Gastrocnemius medialis (tissue), 4 donors: ENCODE data around the gene RYR3. TPM values are rescaled to one million over a fixed set of nuclear protein-coding genes. Genes with fewer than 3 reads are reported as not detected.
A peak's percentile ranks its signal among the peaks of the same experiment; 100 is the strongest.

ENCODE experiments used
- ATAC-seq, 2 donors: fragments of 150-250 bp; one replicate each; pipeline ENCODE4 v1.9.1; 2016
- DNase-seq, 2 donors: peaks; one replicate each; pipeline ENCODE4 v3.0.0-alpha.2; 2019
- H3K27ac ChIP-seq, 4 donors: fragments of 200-600 bp; sonication (generic); 1 replicate in 1 of 4; 2 replicates in 3 of 4; pipeline ENCODE4 v1.5.1; 2016 to 2018; ENCODE audit warnings: mild to moderate bottlenecking in 2 of 4, moderate library complexity in 1 of 4
- H3K27me3 ChIP-seq, 3 donors: fragments of 200-600 bp; sonication (generic) in 2 of 3; 1 replicate in 1 of 3; 2 replicates in 2 of 3; pipeline versions ENCODE4 v1.5.1 to v1.6.0; 2016 to 2019; ENCODE audit warnings: mild to moderate bottlenecking in 1 of 3, moderate library complexity in 1 of 3
- H3K36me3 ChIP-seq, 2 donors: fragments of 200-600 bp; sonication (generic) in 1 of 2; one replicate each; pipeline ENCODE4 v1.5.1; 2017 to 2018
- H3K4me1 ChIP-seq, 2 donors: fragments of 200-600 bp; sonication (generic) in 1 of 2; one replicate each; pipeline ENCODE4 v1.5.1; 2016 to 2017; ENCODE audit warnings: mild to moderate bottlenecking in 2 of 2
- H3K4me3 ChIP-seq, 4 donors: fragments of 200-600 bp; sonication (generic) in 3 of 4; 1 replicate in 1 of 4; 2 replicates in 3 of 4; pipeline ENCODE4 v1.5.1; 2016 to 2019; ENCODE audit warnings: mild to moderate bottlenecking in 2 of 4
- H3K9me3 ChIP-seq, 3 donors: fragments of 200-600 bp; sonication (generic) in 2 of 3; 1 replicate in 1 of 3; 2 replicates in 2 of 3; pipeline ENCODE4 v1.5.1; 2016 to 2019
- CTCF ChIP-seq, 5 experiments: fragments of 450-650 bp in 3 of 5; fragments of 200-600 bp in 2 of 5; sonication (generic) in 2 of 5; IDR thresholded peaks in 4 of 5; conservative IDR thresholded peaks in 1 of 5; 1 replicate in 4 of 5; 2 replicates in 1 of 5; pipeline ENCODE4 v1.5.1; 2016 to 2019; ENCODE audit warnings: antibody characterized with exemption in 5 of 5, mild to moderate bottlenecking in 3 of 5, moderate library complexity in 3 of 5
- POLR2A ChIP-seq, 2 donors: fragments of 450-650 bp; IDR thresholded peaks; one replicate each; pipeline ENCODE4 v1.6.1; 2017; ENCODE audit warnings: antibody characterized with exemption in 2 of 2, mild to moderate bottlenecking in 2 of 2, moderate library complexity in 2 of 2
- in situ Hi-C, 4 donors: fragments of 200-750 bp; cut with MboI; loops; one replicate each; pipeline versions ENCODE4 v1.15.0 to v1.8.0; 2017; ENCODE audit warnings: low sequenced_read_pairs in 4 of 4
- intact Hi-C: fragments of 100-400 bp; cut with DNase I; formaldehyde crosslinking; loops from one replicate; pipeline ENCODE4 v1.15.1; 2023; ENCODE audit warnings: low total_unique reads
- total RNA-seq, 4 donors: library from RNA; depleted of rRNA; stranded (reverse); fragments of >200 nt; gene quantifications; one replicate each; pipeline versions ENCODE4 v1.1.0 to v1.2.3, GENCODE V29; 2016

RYR3 gene
- total RNA-seq, 4 donors from 2014 or later: 7.6 to 30.9 (median 20.6) TPM

GRCh38 chr15:33411596-33412540 is 101.1 kb downstream of the RYR3 start:
- in situ Hi-C loops (no loop called here), intact Hi-C loops (loop anchor here (1.0 to 5.0 kb wide), 3 partner anchors 17 to 175 kb away; partner anchors contain the start of gene RYR3)
- peak; percentile 69 to 82 for DNase-seq
- Histone ChIP-seq H3K9me3 (no peaks in the 10 kb centered on the region), H3K36me3 (no peaks in the 10 kb centered on the region), H3K4me3 (no peak overlapping the region), H3K4me1 (peaks cover 39 to 64% of the 10 kb centered on the region in 2 donors), H3K27me3 (no peaks in the 10 kb centered on the region), H3K27ac (peak overlapping the region; percentile 82 to 89 (median 86))
- peak; percentile 91 for ATAC-seq
- TF ChIP-seq POLR2A (IDR thresholded peaks at IDR 0.05): no peak
- no peak for TF ChIP-seq CTCF (IDR thresholded peaks at IDR 0.05 in 4 of 5, conservative IDR thresholded peaks at IDR 0.05 in 1 of 5)

- no peaks in the 10 kb centered on the region for H3K9me3 ChIP-seq
- DNase-seq: no peak
- in situ Hi-C loops (no loop called here), intact Hi-C loops (no loop called here)
- no peaks in the 10 kb centered on the region for H3K27me3 ChIP-seq
- H3K4me3 ChIP-seq: no peak overlapping the region
- peaks cover 7 to 30% of the 10 kb centered on the region in 2 donors for H3K4me1 ChIP-seq
- no peak for TF ChIP-seq POLR2A (IDR thresholded peaks at IDR 0.05)
- TF ChIP-seq CTCF (IDR thresholded peaks at IDR 0.05 in 4 of 5, conservative IDR thresholded peaks at IDR 0.05 in 1 of 5): no peak
- no peak overlapping the region for H3K27ac ChIP-seq
- no peak for ATAC-seq
- H3K36me3 ChIP-seq: no peaks in the 10 kb centered on the region
Measured at GRCh38 chr15:33419701-33420100, 108.9 kb downstream of the RYR3 start.

GRCh38 chr15:33424025-33424424 is 113.3 kb downstream of the RYR3 start:
- H3K4me3 ChIP-seq: no peak overlapping the region
- no peaks in the 10 kb centered on the region for H3K27me3 ChIP-seq
- intact Hi-C loops: no loop called here
- no peak overlapping the region for H3K27ac ChIP-seq
- peaks cover 6 to 22% of the 10 kb centered on the region in 2 donors for H3K4me1 ChIP-seq
- in situ Hi-C loops: no loop called here
- H3K36me3 ChIP-seq: no peaks in the 10 kb centered on the region
- H3K9me3 ChIP-seq: no peaks in the 10 kb centered on the region
- no peak for TF ChIP-seq POLR2A (IDR thresholded peaks at IDR 0.05)
- no peak for TF ChIP-seq CTCF (IDR thresholded peaks at IDR 0.05 in 4 of 5, conservative IDR thresholded peaks at IDR 0.05 in 1 of 5)
- peak in 1 of 2 donors; percentile 51 for ATAC-seq
- DNase-seq: no peak

GRCh38 chr15:33425142-33425541 is 114.4 kb downstream of the RYR3 start:
- intact Hi-C loops: no loop called here
- H3K4me3 ChIP-seq: no peak overlapping the region
- DNase-seq: no peak
- H3K9me3 ChIP-seq: no peaks in the 10 kb centered on the region
- no peaks in the 10 kb centered on the region for H3K36me3 ChIP-seq
- peaks cover 3 to 12% of the 10 kb centered on the region in 2 donors for H3K4me1 ChIP-seq
- H3K27ac ChIP-seq: peak overlapping the region in 1 of 4 donors; percentile 28
- no peak for TF ChIP-seq CTCF (IDR thresholded peaks at IDR 0.05 in 4 of 5, conservative IDR thresholded peaks at IDR 0.05 in 1 of 5)
- TF ChIP-seq POLR2A (IDR thresholded peaks at IDR 0.05): no peak
- peak in 1 of 2 donors; percentile 40 for ATAC-seq
- in situ Hi-C loops: no loop called here
- H3K27me3 ChIP-seq: no peaks in the 10 kb centered on the region
